ENCODE measurements around the gene IL17A.
"Not testable (repeated sequence)": the region's sequence is repeated elsewhere in the genome, so short reads cannot be mapped to it uniquely, and the experiment has no call there.

IL17A gene

GRCh38 chr6:52164319-52165094, 21.7 kb upstream of the IL17A start:
- DNase-seq: no peak

DNA sequence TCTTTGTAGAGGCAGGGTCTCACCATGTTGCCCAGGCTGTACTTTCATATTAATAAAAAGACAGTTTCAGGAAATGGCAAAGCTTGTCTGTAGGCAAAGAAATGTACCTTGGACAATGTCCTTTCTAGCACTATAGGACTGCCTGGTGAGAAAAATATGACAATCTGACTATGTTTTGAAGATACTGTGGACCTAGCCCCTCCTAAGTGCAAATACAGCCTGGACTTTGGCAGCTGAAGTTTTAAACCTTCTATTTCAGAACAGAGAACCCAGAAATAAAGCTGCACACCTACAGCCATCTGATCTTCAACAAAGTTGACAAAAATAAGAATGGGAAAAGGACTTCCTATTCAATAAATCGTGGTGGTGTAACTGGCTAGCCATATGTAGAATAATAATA, 18.9 kb upstream of the IL17A start:
- no peak for DNase-seq

DNA sequence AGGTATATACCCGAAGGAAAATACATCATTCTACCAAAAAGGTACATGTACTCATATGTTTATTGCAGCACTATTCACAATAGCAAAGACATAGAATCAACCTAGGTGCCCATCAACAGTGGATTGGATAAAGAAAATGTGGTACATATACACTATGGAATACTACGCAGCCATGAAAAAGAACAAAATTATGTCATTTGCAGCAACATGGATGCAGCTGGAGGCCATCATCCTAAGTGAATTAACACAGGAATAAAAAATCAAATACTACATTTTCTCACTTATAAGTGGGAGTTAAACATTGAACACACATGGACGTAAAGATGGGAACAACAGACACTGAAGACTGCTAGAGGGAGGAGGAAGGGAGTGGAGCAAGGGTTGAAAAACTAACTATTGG, 17.8 kb upstream of the IL17A start:
- DNase-seq: not testable (repeated sequence)

- no peak for DNase-seq
Measured at GRCh38 chr6:52174118-52174517, 12.1 kb upstream of the IL17A start.

- no peak for DNase-seq
Measured at GRCh38 chr6:52176550-52176949, 9.6 kb upstream of the IL17A start.

DNA sequence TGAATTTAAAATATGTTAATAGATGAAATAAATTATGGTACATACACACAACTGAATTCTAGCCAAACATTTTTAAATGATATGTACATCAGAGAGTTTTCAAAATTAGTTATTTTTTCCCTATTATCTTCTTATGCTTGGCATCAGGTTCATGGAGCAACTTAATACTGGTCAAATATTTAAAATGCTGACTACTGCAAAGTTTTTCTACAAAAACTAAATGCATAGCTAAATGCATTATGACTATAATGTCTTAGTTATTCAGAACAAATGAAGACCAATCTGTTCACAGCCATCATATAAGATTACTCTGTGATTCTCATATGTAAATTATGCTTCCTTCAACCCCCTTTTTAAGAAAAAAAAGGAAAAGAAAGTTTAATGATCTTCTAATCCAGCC, 8.2 kb upstream of the IL17A start:
- DNase-seq: no peak

DNA sequence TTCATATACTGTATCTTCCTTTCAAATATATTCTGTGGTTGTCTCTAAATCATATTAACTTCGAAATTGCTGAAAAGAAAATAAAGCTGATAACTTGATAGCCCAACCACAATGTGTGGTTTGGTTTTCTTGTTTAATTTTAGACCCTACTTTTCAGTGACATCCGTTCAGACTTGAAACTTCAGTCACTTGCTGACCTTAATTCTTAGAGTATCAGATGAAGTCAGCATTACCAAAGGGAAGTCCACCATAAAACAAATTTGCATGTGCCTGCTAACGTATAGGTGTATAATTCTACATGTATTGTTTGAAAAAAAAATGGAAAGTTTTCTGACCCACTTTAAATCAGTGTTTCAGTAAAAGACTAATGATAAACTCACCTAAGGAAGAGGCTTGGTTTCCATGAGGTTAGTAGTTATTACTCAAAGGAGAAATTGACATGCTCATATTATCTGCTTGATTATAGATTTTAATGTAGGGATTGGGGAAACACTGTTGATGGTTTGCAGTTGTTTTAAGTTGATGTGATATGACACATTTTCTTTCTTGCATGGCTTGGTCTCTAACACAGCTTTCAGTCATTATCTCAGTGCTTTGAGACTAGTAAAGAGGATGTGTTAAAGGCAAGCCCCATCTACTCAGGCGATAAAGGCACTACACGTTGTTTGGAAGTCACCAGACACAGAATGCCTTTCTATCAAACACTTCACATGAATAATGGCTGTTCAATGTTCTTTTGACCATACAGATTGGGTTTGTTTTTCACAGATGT, 5.2 kb upstream of the IL17A start:
- DNase-seq: no peak

GRCh38 chr6:52183131-52183713, 3.0 kb upstream of the IL17A start:
- DNase-seq: no peak

DNA sequence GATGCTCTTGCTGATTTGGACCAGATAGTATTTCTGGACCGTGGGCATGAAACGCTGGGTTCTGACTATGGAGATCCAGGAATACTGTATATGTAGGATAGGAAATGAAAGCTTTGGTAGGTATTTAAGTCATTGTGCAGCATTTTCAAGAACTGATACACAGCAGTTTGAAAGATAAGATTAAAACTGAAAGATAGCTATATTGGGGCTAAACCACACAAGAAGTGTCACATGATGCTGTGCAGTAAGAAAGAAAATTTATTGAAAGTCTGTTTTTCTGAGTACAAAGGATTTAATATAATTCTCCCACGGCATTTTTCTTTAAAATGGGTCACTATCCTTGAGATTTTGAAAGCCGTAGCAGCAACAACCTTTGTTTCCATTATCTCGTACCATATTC, 305 bp downstream of the IL17A start:
- no peak for DNase-seq

GRCh38 chr6:52187098-52187497, 923 bp downstream of the IL17A start:
- no peak for DNase-seq

GRCh38 chr6:52189974-52190373, 3.8 kb downstream of the IL17A start:
- DNase-seq: no peak

- DNase-seq: no peak
Measured at GRCh38 chr6:52190409-52190808, 4.2 kb downstream of the IL17A start.

GRCh38 chr6:52191824-52192223, 5.6 kb downstream of the IL17A start:
- no peak for DNase-seq

DNA sequence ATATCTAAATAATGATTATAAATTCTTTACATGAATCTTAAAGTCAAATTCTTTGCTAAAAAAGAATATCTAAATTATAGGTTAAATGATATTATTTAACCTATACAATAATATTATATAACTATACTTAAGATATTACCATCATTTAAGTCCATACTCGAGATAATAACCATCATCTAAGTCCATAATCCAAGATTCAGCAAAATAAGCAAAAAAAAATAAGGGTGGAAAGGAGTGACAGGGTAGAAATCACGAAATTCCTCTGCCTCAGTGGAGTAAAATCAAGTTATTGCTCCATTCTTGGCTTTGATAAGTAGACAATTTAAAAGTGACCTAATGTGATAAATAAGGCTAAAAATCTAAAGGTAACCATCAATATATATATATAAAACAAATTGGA, 9.7 kb downstream of the IL17A start:
- no peak for DNase-seq

DNA sequence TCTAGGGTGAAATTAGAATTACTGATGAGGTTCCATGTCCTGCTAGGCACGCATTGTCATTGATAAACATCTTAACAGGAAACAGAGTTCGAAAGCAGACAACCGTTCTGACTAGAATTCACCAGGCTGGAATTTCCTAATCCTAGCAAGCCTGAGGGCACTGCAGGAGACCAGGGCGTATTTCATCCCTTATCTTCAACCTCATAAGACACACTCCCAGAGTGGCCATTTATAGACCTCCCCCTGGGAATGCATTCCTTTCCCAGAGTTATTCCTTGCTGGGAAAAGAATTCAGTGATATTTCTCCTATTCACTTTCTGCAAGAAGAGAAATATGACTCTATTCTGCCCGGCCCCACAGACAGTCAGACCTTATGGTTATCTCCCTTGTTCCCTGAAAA, 13.9 kb downstream of the IL17A start:
- DNase-seq: not testable (repeated sequence)

DNA sequence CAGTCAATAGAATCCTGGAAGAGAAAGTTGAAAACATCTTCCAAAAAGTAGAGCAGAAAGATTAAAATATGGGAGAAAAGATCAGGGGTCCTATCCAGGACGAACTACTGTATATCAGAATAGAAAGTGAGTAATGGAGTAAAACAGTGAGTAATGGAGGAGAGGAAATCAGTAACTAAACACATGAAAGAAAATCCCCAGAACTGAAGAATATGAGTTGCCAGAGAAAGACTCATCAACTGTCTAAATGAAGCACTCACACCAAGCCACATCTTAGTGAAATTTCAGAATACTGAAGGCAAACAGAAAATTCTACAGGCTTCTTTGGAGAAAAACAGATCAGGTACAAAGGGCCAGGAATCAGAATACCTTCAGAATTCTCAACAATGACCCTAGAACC, 14.9 kb downstream of the IL17A start:
- no peak for DNase-seq

DNA sequence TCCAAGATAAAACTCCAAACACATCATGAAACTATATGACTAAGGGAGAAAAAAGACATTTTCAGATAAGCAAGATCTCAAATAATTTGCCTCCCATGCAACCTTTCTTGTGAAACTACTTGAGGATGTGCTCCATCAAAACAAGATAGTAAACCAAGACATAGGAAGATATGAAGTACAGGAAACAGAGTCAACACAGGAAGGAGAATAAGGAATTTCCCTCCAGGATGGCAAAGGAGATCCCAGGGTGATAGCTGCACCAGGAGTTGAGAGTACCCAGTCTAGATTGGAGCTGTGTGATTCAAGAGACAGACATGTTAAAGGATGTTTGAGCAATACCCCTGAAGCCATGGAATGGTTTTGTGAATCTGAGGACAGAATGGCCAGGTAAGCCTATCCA, 15.3 kb downstream of the IL17A start:
- DNase-seq: no peak

- no peak for DNase-seq
Measured at GRCh38 chr6:52207066-52207465, 20.9 kb downstream of the IL17A start.

DNA sequence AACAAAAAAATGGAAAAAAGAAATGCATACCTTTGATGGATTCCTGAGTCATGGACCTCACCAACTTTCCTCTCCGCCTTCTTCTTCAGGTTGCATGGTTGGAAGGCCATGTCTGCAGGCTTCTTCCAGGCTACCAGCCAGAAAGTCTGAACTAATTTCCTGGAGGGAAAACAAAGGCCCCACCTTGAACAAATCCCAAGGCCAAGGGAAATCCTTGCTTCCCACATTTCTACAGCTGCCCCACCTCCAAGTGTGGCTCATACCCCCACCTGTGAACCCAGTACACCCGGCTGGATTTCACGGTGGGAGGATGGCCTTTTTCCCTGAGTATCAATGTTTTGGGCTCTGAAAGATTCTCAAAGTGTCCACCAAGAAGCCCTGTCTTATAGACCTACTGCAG, 22.4 kb downstream of the IL17A start:
- DNase-seq: no peak

GRCh38 chr6:52209770-52210169, 23.6 kb downstream of the IL17A start:
- no peak for DNase-seq

- DNase-seq: no peak
Measured at GRCh38 chr6:52210227-52210626, 24.1 kb downstream of the IL17A start.

DNA sequence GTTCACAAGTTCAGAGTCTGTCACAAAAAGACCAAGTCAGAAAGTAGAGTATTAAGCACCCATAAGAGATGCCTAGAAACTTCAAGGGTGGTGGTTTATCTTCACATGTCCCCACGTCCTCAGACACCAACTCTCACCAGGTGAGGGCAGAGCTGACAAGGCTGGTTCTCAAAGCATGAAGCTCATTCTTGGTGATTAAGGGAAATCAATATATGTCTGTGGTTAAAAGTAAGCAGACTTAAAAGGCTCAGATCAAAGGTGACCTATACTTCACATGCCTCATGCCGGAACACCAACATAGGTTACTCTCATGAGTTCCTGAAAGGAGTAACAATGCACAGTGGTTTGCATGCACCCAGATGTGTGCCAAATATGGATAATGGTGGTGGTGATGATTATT, 27.0 kb downstream of the IL17A start:
- DNase-seq: peak; percentile 14

- no peak for DNase-seq
Measured at GRCh38 chr6:52215787-52216186, 29.6 kb downstream of the IL17A start.

GRCh38 chr6:52216932-52217575, 30.9 kb downstream of the IL17A start:
- no peak for DNase-seq

Data from CD4-positive, alpha-beta T cell treated with Interleukin-17A for 4 hours (primary cell).